NB4 (cell line): ENCODE measurements around the gene WNT1.

Experiments
- MYC ChIP-seq: IDR thresholded peaks from 2 replicates; pipeline ENCODE4 v1.6.1; 2011; ENCODE audit warnings: low read depth, low read length
- POLR2A ChIP-seq: IDR thresholded peaks from 2 replicates; pipeline ENCODE4 v1.6.1; 2011; ENCODE audit warnings: mild to moderate bottlenecking; ENCODE audit not compliant: insufficient read length; ENCODE audit errors: extremely low read depth
- TF ChIP-seq, protein P1 (sequence below): IDR thresholded peaks from one replicate; pipeline ENCODE4 v1.5.1; 2012; ENCODE audit warnings: low read depth, low read length
- TF ChIP-seq, protein P2 (sequence below): IDR thresholded peaks from 2 replicates; pipeline ENCODE4 v1.6.1; 2011; ENCODE audit warnings: low read depth, low read length

DNA sequence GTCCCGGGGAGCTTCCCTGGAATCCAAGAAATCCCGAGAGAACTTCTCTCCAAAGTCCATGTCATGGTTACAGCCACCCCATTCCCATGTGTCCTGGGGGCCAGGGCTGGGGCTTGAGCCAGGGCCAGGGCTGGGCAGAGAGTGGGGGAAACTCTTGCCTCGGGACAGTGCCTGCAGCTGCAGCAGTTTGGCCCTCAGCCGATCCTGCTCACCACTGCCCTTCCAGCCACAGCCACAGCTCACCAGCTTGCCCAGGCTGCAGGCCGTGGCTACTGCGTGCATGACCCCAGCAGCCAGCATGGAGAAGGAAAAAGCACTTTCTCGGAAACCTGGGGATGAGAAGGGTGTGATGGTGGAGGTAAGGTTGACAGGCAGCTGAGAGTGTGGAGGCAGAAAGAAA, 10.1 kb upstream of the WNT1 start:
- TF ChIP-seq, protein P1, sequence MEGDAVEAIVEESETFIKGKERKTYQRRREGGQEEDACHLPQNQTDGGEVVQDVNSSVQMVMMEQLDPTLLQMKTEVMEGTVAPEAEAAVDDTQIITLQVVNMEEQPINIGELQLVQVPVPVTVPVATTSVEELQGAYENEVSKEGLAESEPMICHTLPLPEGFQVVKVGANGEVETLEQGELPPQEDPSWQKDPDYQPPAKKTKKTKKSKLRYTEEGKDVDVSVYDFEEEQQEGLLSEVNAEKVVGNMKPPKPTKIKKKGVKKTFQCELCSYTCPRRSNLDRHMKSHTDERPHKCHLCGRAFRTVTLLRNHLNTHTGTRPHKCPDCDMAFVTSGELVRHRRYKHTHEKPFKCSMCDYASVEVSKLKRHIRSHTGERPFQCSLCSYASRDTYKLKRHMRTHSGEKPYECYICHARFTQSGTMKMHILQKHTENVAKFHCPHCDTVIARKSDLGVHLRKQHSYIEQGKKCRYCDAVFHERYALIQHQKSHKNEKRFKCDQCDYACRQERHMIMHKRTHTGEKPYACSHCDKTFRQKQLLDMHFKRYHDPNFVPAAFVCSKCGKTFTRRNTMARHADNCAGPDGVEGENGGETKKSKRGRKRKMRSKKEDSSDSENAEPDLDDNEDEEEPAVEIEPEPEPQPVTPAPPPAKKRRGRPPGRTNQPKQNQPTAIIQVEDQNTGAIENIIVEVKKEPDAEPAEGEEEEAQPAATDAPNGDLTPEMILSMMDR, result no peak
- TF ChIP-seq POLR2A, result no peak
- TF ChIP-seq, protein P2, sequence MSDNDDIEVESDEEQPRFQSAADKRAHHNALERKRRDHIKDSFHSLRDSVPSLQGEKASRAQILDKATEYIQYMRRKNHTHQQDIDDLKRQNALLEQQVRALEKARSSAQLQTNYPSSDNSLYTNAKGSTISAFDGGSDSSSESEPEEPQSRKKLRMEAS, result no peak
- no peak for TF ChIP-seq MYC
